ENCODE data around the gene TSC2.
"Not testable (repeated sequence)": the region's sequence is repeated elsewhere in the genome, so short reads cannot be mapped to it uniquely, and the experiment has no call there.

DNA sequence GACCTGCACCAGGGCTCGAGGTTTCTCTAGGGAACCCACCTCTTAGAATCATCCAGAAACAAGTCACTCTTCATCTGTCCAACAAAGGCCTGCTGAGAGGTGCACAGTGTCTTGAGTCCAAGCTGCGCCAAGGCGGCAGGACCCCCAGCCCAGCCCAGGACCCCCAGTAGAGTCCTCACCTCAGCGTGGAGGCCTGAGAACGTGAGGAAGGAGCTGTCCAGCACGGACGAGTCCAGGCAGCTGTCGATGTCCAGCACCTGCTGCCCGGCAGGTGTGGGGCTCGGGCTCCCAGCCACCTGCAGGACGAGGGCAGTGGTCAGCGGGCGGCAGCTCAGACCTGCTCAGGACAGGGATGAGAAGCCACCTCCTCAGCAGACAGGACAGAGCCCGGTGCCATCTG lies 49.9 kb downstream of the TSC2 start:
- TF ChIP-seq, protein P1, sequence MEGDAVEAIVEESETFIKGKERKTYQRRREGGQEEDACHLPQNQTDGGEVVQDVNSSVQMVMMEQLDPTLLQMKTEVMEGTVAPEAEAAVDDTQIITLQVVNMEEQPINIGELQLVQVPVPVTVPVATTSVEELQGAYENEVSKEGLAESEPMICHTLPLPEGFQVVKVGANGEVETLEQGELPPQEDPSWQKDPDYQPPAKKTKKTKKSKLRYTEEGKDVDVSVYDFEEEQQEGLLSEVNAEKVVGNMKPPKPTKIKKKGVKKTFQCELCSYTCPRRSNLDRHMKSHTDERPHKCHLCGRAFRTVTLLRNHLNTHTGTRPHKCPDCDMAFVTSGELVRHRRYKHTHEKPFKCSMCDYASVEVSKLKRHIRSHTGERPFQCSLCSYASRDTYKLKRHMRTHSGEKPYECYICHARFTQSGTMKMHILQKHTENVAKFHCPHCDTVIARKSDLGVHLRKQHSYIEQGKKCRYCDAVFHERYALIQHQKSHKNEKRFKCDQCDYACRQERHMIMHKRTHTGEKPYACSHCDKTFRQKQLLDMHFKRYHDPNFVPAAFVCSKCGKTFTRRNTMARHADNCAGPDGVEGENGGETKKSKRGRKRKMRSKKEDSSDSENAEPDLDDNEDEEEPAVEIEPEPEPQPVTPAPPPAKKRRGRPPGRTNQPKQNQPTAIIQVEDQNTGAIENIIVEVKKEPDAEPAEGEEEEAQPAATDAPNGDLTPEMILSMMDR (IDR thresholded peaks at IDR 0.05), result not testable (repeated sequence)
- not testable (repeated sequence) for TF ChIP-seq EP300, POLR2A (IDR thresholded peaks at IDR 0.05)
